Eye (tissue), 1 donor: ENCODE results near the gene BCAM.
"Not testable (repeated sequence)": the region's sequence is repeated elsewhere in the genome, so short reads cannot be mapped to it uniquely, and the experiment has no call there.

Source experiments
- DNase-seq: peaks from one replicate; pipeline ENCODE4 v3.0.0-alpha.2; 2015

BCAM gene

GRCh38 chr19:44851427-44851826, 42.5 kb downstream of the BCAM start:
- no peak for DNase-seq

- DNase-seq = no peak
These were observed 46.7 kb downstream of the BCAM start for GRCh38 chr19:44855606-44856005.

- no peak for DNase-seq
These were observed 47.6 kb downstream of the BCAM start for GRCh38 chr19:44856421-44857083.

GRCh38 chr19:44857837-44858236, 48.9 kb downstream of the BCAM start:
- no peak for DNase-seq

GRCh38 chr19:44861576-44861975, 52.7 kb downstream of the BCAM start:
- DNase-seq = not testable (repeated sequence)

DNA sequence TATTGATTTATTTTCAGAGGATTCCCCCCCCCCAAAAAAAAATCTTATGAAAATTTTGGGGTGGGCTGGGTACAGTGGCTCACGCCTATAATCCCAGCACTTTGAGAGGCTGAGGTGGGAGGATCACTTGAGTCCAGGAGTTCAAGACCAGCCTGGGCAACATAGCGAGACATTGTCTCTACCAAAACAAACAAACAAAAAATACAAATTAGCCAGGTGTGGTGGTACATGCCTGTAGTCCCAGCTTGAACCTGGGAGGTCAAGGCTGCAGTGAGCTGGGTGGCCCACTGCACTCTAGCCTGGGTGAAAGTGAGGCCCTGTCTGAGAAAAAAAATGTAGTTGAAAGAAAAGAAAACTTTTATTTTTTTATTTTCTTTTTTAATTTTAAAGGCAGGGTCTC, 55.1 kb downstream of the BCAM start:
- DNase-seq = no peak

GRCh38 chr19:44865196-44865767, 56.4 kb downstream of the BCAM start:
- no peak for DNase-seq

DNA sequence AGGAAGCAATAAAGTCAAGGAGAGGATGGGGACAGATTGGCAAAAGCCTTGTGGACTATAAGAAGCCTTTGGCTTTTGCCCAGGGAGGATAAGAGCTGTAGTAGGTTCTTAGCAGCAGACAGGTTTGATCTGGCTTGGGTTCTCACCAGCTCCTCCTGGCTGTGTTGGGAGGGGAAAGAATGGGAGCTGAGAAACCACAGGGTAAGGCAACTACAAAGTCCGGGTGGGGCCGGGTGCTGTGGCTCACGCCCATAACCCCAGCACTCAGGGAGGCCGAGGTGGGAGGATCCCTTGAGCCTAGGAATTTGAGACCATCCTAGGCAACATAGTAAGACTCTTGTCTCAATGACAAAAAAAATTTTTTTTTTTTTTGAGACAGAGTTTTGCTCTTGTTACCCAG, 57.8 kb downstream of the BCAM start:
- no peak for DNase-seq

DNA sequence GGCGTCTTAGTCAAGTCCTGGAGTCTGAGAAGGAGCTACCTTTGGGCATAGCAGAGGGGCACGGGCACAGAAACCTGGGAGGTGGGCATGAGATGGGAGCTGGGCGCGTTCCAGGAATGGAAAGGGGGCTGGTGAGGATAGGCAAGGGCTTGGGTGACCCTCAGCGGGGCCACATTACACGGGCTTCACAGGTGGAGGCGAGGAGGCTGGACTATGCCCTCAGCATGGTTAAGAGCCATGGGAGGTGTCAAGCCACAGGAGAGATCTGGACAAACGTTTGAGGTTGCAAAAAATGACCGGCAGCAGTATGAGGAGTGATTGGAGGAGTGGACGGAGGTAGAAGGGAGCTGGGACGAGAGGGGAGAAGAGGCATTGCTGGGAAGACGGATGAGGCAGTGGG, 58.7 kb downstream of the BCAM start:
- no peak for DNase-seq

DNA sequence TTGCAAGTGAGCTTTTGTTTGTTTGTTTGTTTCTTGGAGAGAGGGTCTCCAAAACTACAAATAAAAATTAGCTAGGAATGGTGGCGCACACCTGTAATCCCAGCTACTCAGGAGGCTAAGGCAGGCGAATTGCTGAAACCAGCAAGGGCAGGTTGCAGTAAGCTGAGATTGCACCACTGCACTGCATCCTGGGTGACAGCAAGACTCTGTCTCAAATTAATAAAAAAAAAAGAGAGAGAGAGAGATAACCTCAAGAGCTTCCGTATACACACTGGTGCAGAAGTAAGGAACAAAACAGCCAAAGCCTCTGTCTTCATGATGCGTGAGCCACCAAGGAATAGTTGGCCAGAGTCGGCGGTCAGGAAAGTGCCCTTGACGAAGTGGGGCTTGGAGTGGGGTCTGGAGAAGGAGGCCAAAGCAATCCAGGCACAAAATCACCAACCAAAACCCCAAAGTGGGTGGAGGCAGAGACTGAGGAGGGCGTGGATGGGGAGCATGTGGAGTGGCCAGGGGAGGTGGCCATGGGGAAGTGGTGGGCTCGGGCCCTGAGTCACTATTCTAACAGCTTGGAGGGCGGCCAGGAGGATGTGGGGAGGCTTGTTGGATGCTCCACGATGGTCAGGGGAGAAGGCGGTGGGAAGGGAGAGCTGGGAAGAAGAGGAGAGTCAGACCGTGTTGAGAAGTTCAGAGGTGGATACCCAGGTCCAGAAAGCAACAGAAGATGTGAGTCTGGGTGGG, 61.0 kb downstream of the BCAM start:
- no peak for DNase-seq
